C4-2B (cell line): ENCODE results near the gene NAV1.

Experiments
- CTCF ChIP-seq: fragments of 450-650 bp; conservative IDR thresholded peaks from 2 replicates; pipeline ENCODE4 v1.5.1; 2017; ENCODE audit warnings: mild to moderate bottlenecking
- ZFX ChIP-seq: fragments of 450-650 bp; IDR thresholded peaks from 2 replicates; pipeline ENCODE4 v1.6.1; 2017

GRCh38 chr1:201582705-201583442, 43.9 kb downstream of the NAV1 start:
- TF ChIP-seq CTCF (no peak), ZFX (no peak)
